GM04503 (cell line): ENCODE measurements around the gene TOMM7.
"Not testable (repeated sequence)": the region's sequence is repeated elsewhere in the genome, so short reads cannot be mapped to it uniquely, and the experiment has no call there.

Experiments
- DNase-seq: peaks from one replicate; pipeline ENCODE4 v3.0.0-alpha.2; 2012; ENCODE audit warnings: low read depth

TOMM7 gene

DNA sequence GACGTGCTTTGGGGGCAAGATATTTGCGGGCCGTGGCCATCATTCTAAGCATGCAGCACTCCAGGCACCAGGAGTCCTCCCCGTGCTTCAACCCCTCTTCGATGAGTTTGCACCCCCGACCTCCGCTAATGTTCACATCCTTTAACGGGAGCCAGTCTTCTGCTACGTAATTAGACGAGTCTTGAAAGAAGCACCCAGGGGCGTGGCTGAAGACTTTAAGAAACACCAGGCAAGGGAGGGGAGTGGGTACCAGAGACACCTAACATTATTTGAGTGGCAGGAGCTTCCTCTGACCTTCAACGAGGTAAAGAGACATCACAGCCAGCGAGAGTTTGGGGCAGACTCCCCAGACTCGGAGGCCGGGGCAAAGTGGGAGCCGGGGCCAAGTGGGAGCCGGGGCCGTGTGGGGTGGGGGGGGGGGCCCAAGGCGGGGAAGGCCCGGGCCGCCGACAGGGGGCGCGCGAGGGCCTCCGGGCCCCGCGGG lies 31.1 kb upstream of the TOMM7 start:
- no peak for DNase-seq

DNA sequence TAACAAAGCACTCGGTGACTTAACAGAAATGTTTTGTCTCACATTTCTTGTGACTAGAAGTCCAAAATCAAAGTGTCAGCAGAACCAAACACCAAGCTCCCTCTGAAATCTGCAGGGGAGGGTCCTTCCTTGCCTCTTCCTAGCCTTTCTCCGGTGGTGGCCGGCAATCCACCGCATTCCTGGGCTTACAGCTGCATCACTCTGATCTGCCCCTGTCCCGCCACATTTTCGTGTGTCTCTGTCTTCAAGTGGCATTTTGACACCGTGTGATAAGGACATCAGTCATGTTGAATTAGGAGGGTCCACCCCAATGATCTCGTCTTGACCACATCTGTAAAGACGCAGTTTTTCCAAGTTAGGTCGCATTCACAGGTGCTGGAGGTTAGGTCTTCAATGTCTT lies 30.5 kb upstream of the TOMM7 start:
- DNase-seq: no peak

DNA sequence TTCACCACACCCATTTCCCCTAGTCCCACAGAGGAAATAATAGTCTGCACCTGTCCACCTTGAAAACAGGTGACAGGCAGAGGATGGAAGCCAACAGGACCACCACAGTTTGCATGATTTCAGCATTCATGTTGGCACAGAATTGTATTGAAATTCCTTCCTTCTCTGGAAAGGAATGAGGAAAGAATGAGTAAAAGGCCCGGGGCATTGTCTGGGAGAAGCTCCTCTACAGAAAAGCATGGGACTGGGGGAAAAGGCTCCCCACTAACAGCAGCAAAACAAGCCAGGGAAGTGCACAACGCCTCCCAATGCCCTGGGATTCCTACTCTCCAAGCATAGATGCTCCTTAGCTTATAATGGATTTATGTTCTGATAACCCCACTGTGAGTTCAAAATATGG lies 28.5 kb upstream of the TOMM7 start:
- DNase-seq: no peak

DNA sequence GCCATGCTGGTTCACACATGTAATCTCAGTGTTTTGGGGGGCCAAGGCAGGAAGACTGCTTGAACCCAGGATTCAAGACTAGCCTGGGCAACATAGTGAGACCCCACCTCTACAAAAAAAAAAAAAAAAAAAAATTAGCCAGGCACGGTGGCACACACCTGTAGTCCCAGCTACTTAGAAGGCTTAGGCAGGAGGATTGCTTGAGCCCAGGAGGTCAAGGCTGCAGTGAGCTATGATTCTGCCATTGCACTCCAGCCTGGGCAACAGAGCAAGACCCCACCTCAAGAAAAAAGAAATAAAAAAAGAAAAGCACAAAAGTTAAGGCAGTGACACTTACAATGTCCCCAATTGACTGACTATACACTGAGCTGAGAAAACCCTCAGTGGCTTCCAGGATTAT lies 27.7 kb upstream of the TOMM7 start:
- DNase-seq: not testable (repeated sequence)

DNA sequence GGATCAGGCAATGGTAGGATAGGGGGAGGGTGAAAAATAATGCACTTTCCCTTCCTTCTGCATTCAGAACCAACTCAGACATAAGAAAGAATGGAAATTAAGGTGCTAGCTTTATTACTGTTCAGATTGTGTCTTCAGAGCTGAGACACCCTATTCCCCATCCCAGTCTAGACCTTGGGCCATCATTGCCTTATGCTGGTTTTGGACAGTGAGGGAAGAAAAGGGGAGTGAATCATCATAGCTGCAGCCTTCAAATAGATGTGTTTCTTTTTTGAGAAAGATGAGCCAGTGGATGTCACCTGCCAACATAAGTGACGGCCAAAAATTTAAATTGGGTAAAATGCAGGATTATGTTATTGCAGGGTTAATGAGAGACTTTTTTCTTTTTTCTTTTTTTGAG lies 27.0 kb upstream of the TOMM7 start:
- DNase-seq: no peak

DNA sequence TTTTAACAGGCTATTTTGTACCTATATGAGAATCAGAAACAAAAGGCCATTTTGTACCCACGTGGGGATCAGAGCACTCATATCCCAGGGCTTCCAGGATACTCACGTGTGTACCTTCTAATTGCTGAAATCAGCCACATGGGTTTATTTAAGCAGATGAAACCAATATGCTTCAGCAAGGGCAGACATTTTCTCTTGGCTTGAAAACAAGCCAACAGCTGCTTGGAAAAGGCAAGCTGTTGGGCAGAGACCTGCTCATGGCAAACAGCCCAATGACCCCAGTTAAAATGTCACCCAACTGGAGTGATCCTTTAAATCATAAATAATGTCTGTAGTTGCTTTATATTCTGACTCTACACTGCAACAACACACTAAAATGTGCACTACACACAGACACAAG lies 26.5 kb upstream of the TOMM7 start:
- no peak for DNase-seq

DNA sequence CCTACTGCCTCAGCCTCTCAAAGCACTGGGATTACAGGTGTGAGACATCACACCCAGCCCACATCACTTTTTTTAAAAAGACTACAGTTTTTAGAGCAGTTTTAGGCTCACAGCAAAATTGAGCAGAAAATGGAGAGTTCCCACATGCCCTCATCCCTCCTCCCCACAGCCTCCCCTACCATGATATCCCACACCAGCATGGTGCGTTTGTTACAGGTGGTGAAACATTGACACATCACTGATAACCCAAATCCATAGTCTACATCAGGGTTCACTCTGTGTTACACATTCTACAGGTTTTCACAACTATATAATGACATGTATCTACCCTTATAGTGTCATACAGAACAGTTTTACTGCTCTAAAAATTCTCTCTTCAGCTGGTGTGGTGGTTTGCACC lies 24.3 kb upstream of the TOMM7 start:
- no peak for DNase-seq

DNA sequence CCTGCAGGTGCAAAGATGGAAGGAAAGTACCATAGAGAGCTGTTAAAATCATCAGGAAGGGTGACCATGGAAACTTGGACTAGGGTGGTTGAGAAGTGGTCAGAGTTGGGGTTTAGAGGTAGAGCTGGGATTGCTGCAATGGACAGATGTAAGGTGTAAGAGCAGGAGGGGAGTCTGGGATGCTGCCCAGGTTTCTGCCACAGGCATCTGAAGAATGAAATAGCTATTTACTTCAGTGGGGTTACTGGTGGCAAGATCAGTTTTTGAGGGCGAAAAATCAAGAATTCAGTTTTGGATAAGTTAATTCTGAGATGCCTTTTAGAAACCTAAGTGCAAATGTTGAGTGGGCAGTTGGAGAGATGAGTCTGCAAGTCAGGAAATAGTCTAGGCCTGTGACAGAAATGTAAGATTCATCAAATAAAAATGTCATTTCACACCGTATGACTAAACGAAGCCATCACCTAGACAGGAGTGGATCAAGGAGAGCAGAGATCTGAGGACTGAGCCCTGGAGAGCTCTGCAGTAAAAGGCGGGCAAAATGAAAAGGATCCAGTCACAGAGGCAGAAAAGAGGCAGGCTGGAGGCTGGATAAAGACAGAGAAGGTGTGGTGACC lies 22.7 kb upstream of the TOMM7 start:
- no peak for DNase-seq

DNA sequence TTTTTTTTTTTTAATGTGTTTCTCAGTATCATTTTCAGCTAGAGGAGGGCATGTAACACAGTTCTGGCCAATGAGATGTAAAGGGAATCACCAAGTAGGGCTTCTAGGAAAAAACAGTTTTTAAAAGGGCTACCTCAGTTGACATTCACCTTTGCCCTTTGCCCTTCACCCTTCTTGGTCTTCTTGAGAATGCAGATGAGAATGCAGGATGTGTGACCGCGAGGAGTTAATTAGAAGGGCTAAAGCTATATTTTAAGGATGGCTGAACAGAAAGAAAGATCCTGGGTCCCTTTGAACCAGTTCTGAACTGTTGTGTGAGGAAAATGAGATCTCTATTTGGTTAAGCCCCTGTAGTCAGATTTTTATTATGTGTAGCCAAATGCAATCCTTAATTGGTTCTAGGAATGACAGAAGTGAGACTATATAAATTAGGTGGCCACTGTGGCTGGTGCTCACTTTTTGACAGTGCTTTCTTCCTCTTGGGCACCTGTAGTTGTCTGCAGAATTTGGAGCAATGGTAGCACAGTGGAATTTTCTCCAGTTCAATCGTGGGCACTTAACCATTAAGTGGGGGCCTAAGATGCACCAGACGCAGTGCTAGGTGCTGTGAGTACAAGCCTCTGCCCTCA lies 21.1 kb upstream of the TOMM7 start:
- DNase-seq: no peak

DNA sequence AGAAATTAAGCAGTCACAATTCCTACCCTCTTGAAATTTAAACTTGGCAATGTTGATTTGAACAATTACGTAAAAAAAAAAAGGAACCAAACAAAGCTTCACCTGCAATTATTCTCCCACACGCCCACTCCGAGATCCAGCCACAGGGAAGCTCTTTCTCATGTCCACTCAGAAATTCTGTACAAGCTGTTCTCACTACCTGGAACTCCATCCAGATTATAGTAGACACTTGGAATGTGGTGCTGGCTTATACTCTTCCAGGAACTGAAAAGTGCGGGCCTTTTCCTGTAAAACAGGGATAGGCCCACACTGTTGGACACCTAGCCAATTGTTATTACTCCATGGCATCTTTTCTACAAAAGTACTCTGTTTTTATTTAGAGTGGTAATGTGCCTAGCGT lies 20.3 kb upstream of the TOMM7 start:
- no peak for DNase-seq

DNA sequence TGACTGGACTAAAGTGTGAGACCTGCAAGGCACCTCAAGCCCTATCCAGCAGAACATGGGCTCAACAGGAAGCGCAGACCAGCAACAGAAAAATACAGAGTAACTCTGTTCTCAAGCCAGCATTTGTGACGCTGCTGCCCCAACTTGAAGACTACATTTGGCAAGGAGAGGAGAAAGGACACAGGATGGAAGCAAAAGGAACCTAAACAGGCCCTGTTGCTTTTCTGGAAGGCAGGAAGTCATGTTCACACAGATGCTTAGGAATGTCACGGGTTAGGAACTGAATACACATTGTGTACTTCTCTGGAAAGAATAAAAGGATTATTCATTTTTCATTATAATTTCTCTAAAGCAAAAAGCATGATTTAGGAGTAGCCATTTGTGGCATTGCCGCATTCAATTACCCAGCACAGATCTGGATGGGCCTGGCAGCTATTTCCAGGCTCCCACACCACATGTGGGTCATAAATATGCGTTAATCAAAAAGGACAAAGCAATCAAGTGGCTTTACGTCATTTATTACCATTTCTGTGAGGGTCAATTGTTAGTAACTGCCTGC lies 19.8 kb upstream of the TOMM7 start:
- no peak for DNase-seq

DNA sequence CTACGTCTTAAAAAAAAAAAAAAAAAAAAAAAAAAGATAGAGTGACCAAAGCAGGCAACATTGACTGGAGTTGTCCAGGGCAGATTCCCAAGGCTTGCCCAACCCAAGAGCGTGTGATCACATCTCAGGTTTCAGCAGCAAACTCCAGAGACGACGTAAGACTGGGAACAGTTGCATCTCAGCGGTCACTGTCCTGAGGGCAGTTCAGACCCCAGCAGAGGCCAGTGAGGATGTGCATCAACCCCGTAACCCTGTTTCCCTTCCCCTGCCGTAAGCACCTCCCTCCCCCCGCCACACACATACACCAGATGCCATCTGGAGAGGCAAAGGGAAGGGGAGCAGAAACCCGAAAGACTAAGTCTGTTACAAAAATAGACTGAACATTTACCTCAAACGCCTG lies 19.3 kb upstream of the TOMM7 start:
- DNase-seq: no peak

DNA sequence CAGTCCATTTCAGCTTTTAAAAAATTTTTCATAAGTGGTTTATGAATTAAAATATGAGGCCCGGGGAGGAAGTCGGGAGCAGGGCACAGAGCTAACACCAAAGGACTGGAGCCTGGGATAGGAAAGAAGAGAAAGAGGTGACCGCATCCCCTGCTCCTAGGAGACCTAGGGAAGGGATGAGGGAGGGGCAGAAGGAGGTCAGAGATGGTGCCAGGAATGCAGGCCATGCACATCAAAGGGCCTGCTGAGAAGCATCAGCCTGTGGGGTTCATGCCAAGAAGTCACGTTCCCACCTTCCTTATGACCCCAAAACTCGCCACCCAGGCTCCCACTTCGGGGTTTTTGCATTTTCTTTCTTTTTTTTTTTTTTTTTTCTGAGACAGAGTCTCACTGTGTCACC lies 14.7 kb upstream of the TOMM7 start:
- DNase-seq: no peak

DNA sequence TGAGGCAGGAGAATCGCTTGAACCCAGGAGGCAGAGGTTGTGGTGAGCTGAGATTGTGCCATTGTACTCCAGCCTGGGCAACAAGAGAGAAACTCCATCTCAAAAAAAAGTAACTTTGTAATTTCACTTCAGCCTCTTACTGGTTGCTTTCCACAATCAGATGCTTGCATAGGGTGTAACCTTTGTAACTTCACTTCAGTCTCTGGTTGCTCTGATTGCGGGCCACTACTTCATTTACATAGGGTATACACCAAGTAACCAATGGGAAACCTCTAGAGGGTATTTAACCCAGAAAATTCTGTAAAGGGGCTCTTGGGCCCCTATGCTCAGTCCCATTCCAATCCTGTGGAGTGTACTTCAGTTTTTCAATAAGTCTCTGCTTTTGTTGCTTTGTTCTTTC lies 13.9 kb upstream of the TOMM7 start:
- DNase-seq: not testable (repeated sequence)

DNA sequence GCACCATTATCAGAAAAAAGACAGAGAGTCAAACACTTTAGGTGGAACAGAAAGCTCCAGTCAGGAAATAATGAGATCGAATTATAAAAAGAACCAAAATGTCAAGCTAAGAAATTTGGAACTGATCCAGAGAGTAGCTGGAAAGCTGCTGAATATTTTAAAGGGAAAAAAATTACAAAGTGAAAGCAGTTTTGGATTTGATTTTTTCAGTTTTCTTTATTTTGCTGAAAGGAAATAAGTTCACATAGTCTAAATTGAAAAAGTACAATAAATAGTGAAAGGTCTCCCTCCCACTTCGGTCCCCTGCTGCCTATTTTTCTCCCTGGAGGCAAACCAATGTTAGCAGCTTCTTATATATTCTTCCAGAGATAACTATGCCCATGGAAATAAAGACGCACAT lies 11.3 kb upstream of the TOMM7 start:
- DNase-seq: no peak

DNA sequence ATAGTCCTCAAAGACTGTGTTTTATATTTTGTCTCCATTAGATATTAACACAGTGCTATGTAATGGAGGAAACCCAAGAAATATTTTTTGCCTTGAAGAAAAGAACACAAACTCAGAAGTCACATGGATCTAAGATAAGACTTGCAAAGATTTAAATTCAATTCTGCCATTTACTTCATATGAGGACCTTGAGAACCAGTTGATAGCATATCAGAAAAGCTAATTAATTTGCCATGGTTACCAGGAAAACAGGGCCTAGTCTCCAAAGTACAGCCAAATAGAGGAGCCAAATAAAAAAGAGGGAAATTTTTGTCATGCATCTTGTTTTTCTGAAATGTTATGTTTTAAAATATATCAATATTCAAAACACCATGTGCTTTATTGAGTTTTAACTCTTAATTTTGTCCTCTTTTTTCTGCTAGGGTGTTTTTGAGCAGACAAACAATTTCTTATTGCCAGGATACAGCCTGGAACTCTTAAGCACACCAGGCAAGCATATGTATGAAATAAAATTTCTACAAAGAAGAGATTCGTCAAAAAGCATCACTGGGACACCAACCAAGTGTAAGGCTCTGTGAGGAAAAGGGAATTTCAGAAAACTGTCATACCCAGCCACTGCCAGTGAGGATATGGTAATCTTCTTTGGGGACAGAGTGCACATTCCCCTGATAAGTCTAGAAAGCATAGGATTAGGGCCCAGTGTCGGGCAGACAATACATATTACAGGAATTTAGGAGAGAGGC lies 10.6 kb upstream of the TOMM7 start:
- DNase-seq: no peak

DNA sequence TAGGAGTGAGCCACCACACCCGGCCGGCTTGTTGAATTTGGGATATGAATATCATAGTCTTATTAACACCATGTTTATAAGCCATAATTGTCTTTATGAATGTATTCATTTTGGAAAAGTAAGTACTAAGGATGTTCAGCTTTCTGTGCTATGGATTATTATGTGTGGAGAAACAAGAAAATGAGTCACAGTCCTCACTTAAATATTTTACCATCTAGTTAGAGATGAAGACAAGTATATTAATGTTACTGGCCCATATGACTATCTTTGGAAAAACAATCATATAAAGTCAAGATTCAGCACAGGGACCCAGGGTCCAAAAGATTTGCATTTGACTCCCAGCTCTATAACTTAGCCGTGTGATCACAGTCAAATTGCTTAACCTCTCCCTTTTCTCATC lies 9.8 kb upstream of the TOMM7 start:
- DNase-seq: no peak

DNA sequence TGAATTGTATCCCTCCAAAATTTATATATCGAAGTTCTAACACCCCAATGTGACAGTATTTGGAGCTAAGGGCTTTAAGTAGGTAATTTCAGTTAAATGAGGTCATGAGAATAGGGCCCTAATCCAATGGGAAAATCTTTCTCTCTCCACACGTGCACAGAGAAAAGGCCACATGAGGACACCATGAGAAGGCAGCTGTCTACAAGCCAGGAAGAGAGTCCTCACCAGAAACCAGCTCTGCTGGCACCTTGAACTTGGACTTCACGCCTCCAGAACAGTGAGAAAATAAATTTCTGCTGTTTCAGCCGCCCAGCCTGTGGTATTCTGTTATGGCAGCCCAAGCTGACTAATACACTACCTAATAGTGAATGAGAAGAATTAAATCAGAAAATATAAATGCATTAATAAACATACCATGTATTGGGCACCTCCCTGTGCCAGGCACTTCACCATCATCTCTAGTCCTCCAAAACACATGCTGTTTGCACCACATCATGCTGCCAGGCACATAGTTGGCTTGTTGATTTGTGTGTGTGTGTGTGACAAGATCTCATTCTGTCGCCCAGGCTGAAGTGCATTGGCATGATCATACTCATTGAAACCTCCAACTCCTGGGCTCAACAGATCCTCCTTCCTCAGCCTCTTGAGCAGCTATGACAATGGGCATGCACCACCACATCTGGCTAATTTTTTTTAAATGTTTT lies 9.1 kb upstream of the TOMM7 start:
- no peak for DNase-seq

DNA sequence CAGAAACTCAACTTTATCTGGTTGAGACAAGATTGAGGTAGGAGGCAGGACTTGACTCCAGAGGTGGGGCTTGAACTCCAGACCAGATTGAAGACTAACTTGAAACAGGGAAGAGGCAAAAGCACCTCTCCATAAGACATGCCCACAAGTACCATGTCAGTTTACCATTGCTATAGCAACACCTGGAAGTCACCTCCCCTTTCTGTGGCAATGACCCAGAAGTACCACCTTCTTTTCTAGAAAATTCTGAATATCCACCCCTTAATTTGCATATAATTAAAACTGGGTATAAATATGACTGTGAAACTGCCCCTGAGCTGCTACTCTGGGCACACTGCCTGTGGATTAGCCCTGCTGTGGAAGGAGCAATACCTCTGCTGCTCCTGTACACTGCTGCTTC lies 4.9 kb upstream of the TOMM7 start:
- DNase-seq: no peak

DNA sequence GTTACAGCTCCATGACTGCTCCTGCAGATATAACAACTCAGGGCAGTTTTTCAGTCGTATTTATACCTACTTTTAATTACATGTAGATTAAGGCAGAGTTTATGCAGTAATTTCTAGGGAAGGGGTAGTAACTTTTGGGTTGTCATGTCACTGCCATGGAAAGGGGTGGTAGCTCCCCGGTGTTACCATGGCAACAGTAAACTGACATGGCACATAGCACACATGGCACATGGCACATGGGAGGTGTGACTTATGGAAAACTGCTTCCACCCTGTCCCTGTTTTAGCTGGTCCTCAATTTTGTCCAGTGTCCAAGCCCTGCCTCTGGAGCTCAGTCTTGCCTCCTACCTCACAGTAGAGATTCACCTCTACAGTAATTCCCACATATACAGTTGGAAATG lies 3.9 kb upstream of the TOMM7 start:
- DNase-seq: no peak

DNA sequence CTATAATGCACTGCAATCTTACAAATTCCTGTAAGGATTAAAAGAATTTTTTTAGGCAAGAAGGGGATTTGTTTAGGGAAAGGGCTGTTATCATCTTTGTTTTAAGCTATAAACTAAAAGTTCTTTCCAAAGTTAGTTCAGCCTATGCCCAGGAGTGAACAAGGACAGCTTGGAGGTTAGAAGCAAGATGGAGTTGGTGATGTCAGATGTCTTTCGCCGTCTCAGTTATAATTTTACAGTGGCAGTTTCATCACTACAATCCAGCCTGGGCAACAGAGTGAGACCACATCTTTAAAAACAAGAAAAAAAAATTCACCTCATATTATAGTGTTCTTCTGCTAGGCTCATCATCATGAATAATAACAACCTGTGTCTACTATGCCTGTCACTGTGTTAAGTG lies 2.1 kb upstream of the TOMM7 start:
- no peak for DNase-seq

DNA sequence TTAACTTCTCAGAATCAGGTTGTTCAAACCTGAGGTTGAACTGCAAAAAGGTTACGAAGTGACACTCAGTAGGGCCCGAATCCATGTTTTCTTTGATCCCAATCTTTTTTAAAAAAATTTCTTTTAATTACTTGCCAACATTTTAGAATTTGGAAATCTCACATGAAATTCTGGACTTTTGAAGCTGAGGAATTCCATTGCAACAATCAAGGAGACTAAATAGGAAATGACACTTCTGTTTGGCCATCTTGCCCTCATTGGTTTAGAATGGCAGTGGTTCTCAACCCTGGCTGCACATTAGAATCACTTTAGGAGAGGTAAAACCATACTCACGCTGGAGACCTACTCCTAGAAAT lies 471 bp upstream of the TOMM7 start:
- no peak for DNase-seq
